OCI-LY7 (cell line): ENCODE data around the gene ADAM22. TPM values are rescaled to one million over a fixed set of nuclear protein-coding genes. Genes with fewer than 3 reads are reported as not detected.

Experiments
- BruUV-seq: library from RNA; stranded (reverse); fragments of 400-500 nt; replicated peaks from 2 replicates; lab custom pipeline; 2021; lab: Mats Ljungman, UMichigan
- CTCF ChIA-PET: fragments of 300-600 bp; sonication (Branson Sonifier 250); formaldehyde crosslinking; loops from one replicate; lab custom pipeline; 2022; ENCODE audit warnings: antibody characterized with exemption; ENCODE audit not compliant: unreplicated experiment; lab: Charles Lee
- POLR2A ChIA-PET: fragments of 300-600 bp; sonication (Branson Sonifier 250); formaldehyde crosslinking; loops from one replicate; lab custom pipeline; 2022; ENCODE audit warnings: antibody characterized with exemption; lab: Charles Lee
- DNase-seq: peaks from one replicate; pipeline ENCODE4 v3.0.0-alpha.2; 2015; ENCODE audit warnings: low spot score
- H2AFZ ChIP-seq: fragments of 200-600 bp; sonication (generic), shearing (Covaris generic); 2 replicates; pipeline ENCODE4 v1.6.1; 2014; ENCODE audit warnings: mild to moderate bottlenecking, antibody characterized with exemption, low read length, moderate library complexity
- H3K27ac ChIP-seq: fragments of 200-600 bp; sonication (generic); 2 replicates; pipeline ENCODE4 v1.5.1; 2014; ENCODE audit warnings: mixed run types, low read depth, mild to moderate bottlenecking, moderate library complexity, low read length, inconsistent platforms; ENCODE audit not compliant: poor library complexity, severe bottlenecking
- H3K36me3 ChIP-seq: fragments of 200-600 bp; sonication (generic); 2 replicates; pipeline ENCODE4 v1.6.1; 2014; ENCODE audit warnings: mild to moderate bottlenecking, antibody characterized with exemption, low read length, moderate library complexity, mixed read lengths; ENCODE audit not compliant: insufficient read depth
- H3K4me1 ChIP-seq: fragments of 200-600 bp; sonication (generic); 2 replicates; pipeline ENCODE4 v1.5.1; 2014; ENCODE audit warnings: mild to moderate bottlenecking, low read length; ENCODE audit not compliant: insufficient read depth, poor library complexity, severe bottlenecking
- H3K4me2 ChIP-seq: fragments of 200-600 bp; sonication (generic); 2 replicates; pipeline ENCODE4 v1.6.1; 2014; ENCODE audit warnings: mild to moderate bottlenecking, low read length
- H3K4me3 ChIP-seq: fragments of 200-600 bp; sonication (generic); 2 replicates; pipeline ENCODE4 v1.5.1; 2014; ENCODE audit warnings: mild to moderate bottlenecking, low read depth, low read length; ENCODE audit not compliant: poor library complexity, severe bottlenecking
- H3K79me2 ChIP-seq: fragments of 200-600 bp; sonication (generic); 2 replicates; pipeline ENCODE4 v1.6.1; 2016; ENCODE audit warnings: low read depth, mild to moderate bottlenecking, low read length, moderate library complexity, mixed read lengths; ENCODE audit not compliant: insufficient read depth
- H3K9me2 ChIP-seq: fragments of 200-600 bp; sonication (generic); 2 replicates; pipeline ENCODE4 v1.6.1; 2016; ENCODE audit warnings: mild to moderate bottlenecking, low read length, mixed read lengths; ENCODE audit not compliant: insufficient read depth
- H3K9me3 ChIP-seq: fragments of 200-600 bp; sonication (generic); 2 replicates; pipeline ENCODE4 v1.6.1; 2014; ENCODE audit warnings: mild to moderate bottlenecking, mixed run types, low read length, mixed read lengths
- H4K20me1 ChIP-seq: fragments of 200-600 bp; sonication (generic); 2 replicates; pipeline ENCODE4 v1.6.1; 2014; ENCODE audit warnings: mild to moderate bottlenecking, antibody characterized with exemption, low read length, moderate library complexity, mixed read lengths; ENCODE audit not compliant: insufficient read depth
- CTCF ChIP-seq: fragments of 200-600 bp; sonication (generic); conservative IDR thresholded peaks from 2 replicates; pipeline ENCODE4 v1.5.1; 2014; ENCODE audit warnings: mild to moderate bottlenecking, antibody characterized with exemption, low read length, moderate library complexity, mixed read lengths
- EZH2phosphoT487 ChIP-seq: fragments of 200-600 bp; sonication (generic); IDR thresholded peaks from 2 replicates; pipeline ENCODE4 v1.6.1; 2018; ENCODE audit warnings: low read depth, borderline replicate concordance, mild to moderate bottlenecking, mixed run types, antibody characterized with exemption, low read length, moderate library complexity, mixed read lengths
- intact Hi-C: fragments of 100-400 bp; cut with micrococcal nuclease; formaldehyde crosslinking; loops from one replicate; pipeline ENCODE4 v1.10.0; 2022; ENCODE audit not compliant: unreplicated experiment
- total RNA-seq, 2 experiments: library from RNA; depleted of rRNA in 1 of 2; stranded (reverse); fragments of >200 nt in 1 of 2; shearing (Covaris generic) in 1 of 2; gene quantifications; 2 replicates each; pipeline ENCODE4 v1.2.3, GENCODE V29; 2014 to 2022

The ADAM22 gene
- total RNA-seq, 2 experiments from 2014 or later: 12.0 to 13.6 TPM

DNA sequence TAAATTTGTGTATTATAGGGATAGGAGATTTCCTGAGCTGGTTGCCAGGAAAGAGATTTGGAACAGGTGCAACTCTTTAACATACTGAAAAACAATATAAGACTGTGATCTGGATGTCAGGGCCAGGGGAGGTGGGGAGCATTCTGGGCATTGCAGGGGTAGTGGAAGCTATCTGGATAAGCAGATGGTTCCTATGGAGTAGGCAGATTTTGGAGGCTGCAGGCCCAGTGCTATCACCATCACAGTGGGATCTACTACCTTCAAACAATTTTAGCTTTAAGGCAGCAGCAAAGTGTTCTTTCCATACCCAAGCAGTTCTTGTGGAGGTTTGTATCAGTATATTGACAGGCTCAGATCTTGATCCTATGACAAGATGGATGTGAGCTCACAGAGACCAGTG lies 71.1 kb downstream of the ADAM22 start:
- POLR2A ChIA-PET: interaction anchor here (0.9 kb wide), 1 partner anchor 17 kb away, joined by 3 read pairs; no protein-coding TSS in a partner anchor
- CTCF ChIA-PET: no interaction called here
- intact Hi-C loops: loop anchor here (10.0 kb wide), 1 partner anchor 340 kb away; no protein-coding TSS in a partner anchor

DNA sequence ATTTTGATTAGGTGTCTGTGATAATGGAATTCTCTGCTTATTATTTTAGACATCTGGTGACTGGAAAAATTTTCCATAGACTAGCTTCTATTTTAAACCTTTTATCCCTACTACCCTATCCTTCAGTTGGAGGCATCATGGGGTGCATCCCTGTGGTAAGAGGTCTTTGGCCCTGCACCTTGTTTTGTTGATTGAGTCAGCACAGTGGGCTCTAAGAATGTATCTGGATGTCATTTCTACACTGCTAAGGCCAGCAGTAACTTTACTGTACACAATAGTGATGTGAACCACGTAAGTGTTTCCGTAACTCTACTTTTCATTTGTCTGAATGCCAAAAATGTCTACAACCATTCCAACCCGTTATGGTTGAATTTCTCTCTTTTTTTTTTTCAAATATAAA lies 75.6 kb downstream of the ADAM22 start:
- Histone ChIP-seq H3K4me1 (no peaks in the 10 kb centered on the region), H3K27ac (no peak overlapping the region), H2AFZ (no peak overlapping the region), H3K79me2 (no peaks in the 10 kb centered on the region), H3K36me3 (no peaks in the 10 kb centered on the region), H3K4me3 (no peak overlapping the region), H3K9me2 (no peaks in the 10 kb centered on the region), H4K20me1 (no peaks in the 10 kb centered on the region), H3K9me3 (no peaks in the 10 kb centered on the region), H3K4me2 (no peak overlapping the region)
- no peak for DNase-seq
- POLR2A ChIA-PET: no interaction called here
- TF ChIP-seq CTCF (no peak), EZH2phosphoT487 (no peak)
- CTCF ChIA-PET: no interaction called here
- no TSS peak for BruUV-seq
- intact Hi-C loops: loop anchor here (10.0 kb wide), 1 partner anchor 345 kb away; no protein-coding TSS in a partner anchor

More for the DNA sequence above, 71.1 kb downstream of the ADAM22 start:
- Histone ChIP-seq H3K4me3 (no peak overlapping the region), H2AFZ (no peak overlapping the region), H3K9me3 (no peaks in the 10 kb centered on the region), H3K4me1 (no peaks in the 10 kb centered on the region), H3K79me2 (no peaks in the 10 kb centered on the region), H3K9me2 (no peaks in the 10 kb centered on the region), H4K20me1 (no peaks in the 10 kb centered on the region), H3K27ac (no peak overlapping the region), H3K4me2 (no peak overlapping the region), H3K36me3 (no peaks in the 10 kb centered on the region)
- TF ChIP-seq CTCF (no peak), EZH2phosphoT487 (no peak)
- no TSS peak for BruUV-seq
- DNase-seq: no peak

DNA sequence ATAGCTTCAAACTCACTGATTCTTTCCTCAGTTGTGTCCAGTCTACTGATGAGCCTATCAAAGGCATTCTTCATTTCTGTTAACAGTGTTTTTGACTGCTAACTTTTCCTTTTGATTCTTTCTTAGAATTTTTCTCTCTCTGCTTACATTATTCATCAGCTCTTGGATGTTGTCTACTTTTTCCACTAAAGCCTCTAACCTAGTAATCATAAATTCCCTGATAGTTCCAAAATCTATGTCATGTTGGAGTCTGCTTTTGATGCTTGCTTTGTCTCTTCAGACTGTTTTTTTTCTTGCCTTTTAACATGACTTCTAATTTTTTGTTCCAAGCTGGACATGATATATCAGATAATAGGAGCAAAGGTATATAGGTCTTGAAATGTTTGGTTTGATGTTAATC lies 78.0 kb downstream of the ADAM22 start:
- TF ChIP-seq EZH2phosphoT487: no peak
- TF ChIP-seq CTCF: no peak
- DNase-seq: no peak
- intact Hi-C loops: no loop called here
- BruUV-seq: no TSS peak
- H3K36me3 ChIP-seq: no peaks in the 10 kb centered on the region
- H4K20me1 ChIP-seq: no peaks in the 10 kb centered on the region
- H3K9me3 ChIP-seq: no peaks in the 10 kb centered on the region
- H3K9me2 ChIP-seq: no peaks in the 10 kb centered on the region
- no peak overlapping the region for H3K4me2 ChIP-seq
- no peak overlapping the region for H3K27ac ChIP-seq
- H3K79me2 ChIP-seq: no peaks in the 10 kb centered on the region
- H3K4me1 ChIP-seq: no peaks in the 10 kb centered on the region
- no peak overlapping the region for H2AFZ ChIP-seq
- ChIA-PET POLR2A (interaction anchor here (0.5 to 1.0 kb wide), 4 partner anchors 9 to 387 kb away, joined by 3 to 8 read pairs (median 4); no protein-coding TSS in a partner anchor), CTCF (no interaction called here)
- H3K4me3 ChIP-seq: no peak overlapping the region
